ENCODE results near the gene CFLAR.

The CFLAR gene

DNA sequence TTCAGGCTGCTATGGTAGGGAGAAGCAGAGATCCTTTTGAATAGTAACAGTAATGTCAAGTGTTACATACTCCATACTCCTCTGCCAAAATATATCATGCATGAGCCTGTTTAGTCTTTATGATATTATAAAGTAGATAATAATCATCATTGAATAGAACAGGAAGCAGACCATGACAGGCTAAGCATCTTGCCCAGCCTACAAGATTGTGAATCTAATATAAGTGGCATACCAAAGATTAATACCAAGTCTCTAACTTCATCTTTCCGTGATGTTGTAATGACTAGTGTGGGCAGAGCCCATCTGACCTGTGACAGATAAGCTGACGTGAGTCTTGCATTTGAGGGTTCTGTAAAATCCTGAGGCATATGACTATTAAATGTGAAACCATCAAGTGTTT lies 31.1 kb upstream of the CFLAR start:
- TF ChIP-seq EZH2phosphoT487 (IDR thresholded peaks at IDR 0.05; ENCODE audit: borderline replicate concordance, low read length) = no peak
- TF ChIP-seq, protein P1, sequence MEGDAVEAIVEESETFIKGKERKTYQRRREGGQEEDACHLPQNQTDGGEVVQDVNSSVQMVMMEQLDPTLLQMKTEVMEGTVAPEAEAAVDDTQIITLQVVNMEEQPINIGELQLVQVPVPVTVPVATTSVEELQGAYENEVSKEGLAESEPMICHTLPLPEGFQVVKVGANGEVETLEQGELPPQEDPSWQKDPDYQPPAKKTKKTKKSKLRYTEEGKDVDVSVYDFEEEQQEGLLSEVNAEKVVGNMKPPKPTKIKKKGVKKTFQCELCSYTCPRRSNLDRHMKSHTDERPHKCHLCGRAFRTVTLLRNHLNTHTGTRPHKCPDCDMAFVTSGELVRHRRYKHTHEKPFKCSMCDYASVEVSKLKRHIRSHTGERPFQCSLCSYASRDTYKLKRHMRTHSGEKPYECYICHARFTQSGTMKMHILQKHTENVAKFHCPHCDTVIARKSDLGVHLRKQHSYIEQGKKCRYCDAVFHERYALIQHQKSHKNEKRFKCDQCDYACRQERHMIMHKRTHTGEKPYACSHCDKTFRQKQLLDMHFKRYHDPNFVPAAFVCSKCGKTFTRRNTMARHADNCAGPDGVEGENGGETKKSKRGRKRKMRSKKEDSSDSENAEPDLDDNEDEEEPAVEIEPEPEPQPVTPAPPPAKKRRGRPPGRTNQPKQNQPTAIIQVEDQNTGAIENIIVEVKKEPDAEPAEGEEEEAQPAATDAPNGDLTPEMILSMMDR (IDR thresholded peaks at IDR 0.05; ENCODE audit: low read depth, low read length, poor library complexity, severe bottlenecking) = no peak
- no peak overlapping the region for H3K4me2 ChIP-seq (ENCODE audit: low read length)
- H3K4me3 ChIP-seq (ENCODE audit: low read length) = no peak overlapping the region
- peaks cover 45% of the 10 kb centered on the region for H3K36me3 ChIP-seq (ENCODE audit: control insufficient read depth, low read length)
- H3K27ac ChIP-seq (ENCODE audit: low read depth, low read length) = no peak overlapping the region
- no peaks in the 10 kb centered on the region for H4K20me1 ChIP-seq (ENCODE audit: control insufficient read depth, insufficient read depth, low read depth, low read length)
- no peaks in the 10 kb centered on the region for H3K9me2 ChIP-seq (replicated peaks; ENCODE audit: control insufficient read depth, low read length)
- H3K79me2 ChIP-seq (ENCODE audit: control insufficient read depth, low read length) = peaks cover 4% of the 10 kb centered on the region
- no peaks in the 10 kb centered on the region for H3K4me1 ChIP-seq (ENCODE audit: control insufficient read depth, low read length)
- no peaks in the 10 kb centered on the region for H3K9me3 ChIP-seq (ENCODE audit: control insufficient read depth, insufficient read depth, low read length)
- H3K27me3 ChIP-seq (ENCODE audit: control insufficient read depth, low read length) = no peaks in the 10 kb centered on the region
- no peaks in the 10 kb centered on the region for H3F3A ChIP-seq (ENCODE audit: control insufficient read depth, insufficient read depth)

DNA sequence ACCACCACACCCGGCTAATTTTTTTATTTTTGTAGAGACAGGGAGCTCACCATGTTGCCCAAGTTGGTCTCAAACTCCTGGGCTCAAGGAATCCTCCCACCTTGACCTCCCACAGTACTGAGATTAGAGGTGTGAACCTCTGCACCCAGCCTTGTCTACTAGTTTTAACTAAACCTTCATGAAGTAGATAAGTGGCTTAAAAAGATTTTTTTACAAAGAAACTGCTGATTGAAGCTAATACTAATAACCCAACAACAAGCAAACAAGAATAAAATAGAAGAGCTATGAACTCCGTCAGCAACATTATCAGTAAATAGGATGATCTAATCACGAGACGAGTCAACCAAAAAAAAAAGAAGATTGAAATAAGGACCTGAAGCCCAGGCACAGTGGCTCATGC lies 25.4 kb upstream of the CFLAR start:
- Histone ChIP-seq H3K27ac (ENCODE audit: low read depth, low read length) (no peak overlapping the region), H3K4me1 (ENCODE audit: control insufficient read depth, low read length) (0 out of 2 replicates have a peak, but pooled peaks cover 4% of the 10 kb centered on the region), H3K9me2 (replicated peaks; ENCODE audit: control insufficient read depth, low read length) (no peaks in the 10 kb centered on the region), H4K20me1 (ENCODE audit: control insufficient read depth, insufficient read depth, low read depth, low read length) (no peaks in the 10 kb centered on the region), H3K36me3 (ENCODE audit: control insufficient read depth, low read length) (peaks cover 20% of the 10 kb centered on the region), H3K4me3 (ENCODE audit: low read length) (no peak overlapping the region), H3F3A (ENCODE audit: control insufficient read depth, insufficient read depth) (peaks cover 3% of the 10 kb centered on the region; the same call in 1 of the 2 replicates), H3K9me3 (ENCODE audit: control insufficient read depth, insufficient read depth, low read length) (no peaks in the 10 kb centered on the region), H3K4me2 (ENCODE audit: low read length) (no peak overlapping the region), H3K27me3 (ENCODE audit: control insufficient read depth, low read length) (no peaks in the 10 kb centered on the region), H3K79me2 (ENCODE audit: control insufficient read depth, low read length) (no peaks in the 10 kb centered on the region)
- no peak for TF ChIP-seq EZH2phosphoT487 (IDR thresholded peaks at IDR 0.05; ENCODE audit: borderline replicate concordance, low read length)
- TF ChIP-seq, protein P1 (IDR thresholded peaks at IDR 0.05; ENCODE audit: low read depth, low read length, poor library complexity, severe bottlenecking) = no peak

DNA sequence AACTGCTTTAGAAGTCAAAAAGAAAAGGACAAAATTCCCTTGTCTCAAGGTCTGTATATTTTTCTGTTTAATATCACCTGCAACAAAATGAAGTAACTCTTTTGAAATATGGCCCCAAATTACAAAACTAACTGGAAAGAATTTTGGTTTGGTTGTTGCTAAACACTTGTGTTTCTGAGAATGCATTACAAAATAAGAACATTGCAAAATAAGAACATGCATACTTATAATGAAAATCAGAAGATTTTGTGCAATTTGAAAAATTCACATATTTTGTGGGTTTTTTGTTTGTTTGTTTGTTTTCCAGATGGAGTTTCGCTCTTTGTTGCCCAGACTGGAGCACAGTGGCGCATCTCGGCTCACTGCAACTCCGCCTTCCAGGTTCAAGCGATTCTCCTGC lies 22.4 kb upstream of the CFLAR start:
- 0 out of 2 replicates have a peak, but pooled peaks cover 4% of the 10 kb centered on the region for H3K4me1 ChIP-seq (ENCODE audit: control insufficient read depth, low read length)
- no peaks in the 10 kb centered on the region for H3K27me3 ChIP-seq (ENCODE audit: control insufficient read depth, low read length)
- H3K4me2 ChIP-seq (ENCODE audit: low read length) = no peak overlapping the region
- no peak overlapping the region for H3K4me3 ChIP-seq (ENCODE audit: low read length)
- H3K9me3 ChIP-seq (ENCODE audit: control insufficient read depth, insufficient read depth, low read length) = no peaks in the 10 kb centered on the region
- no peaks in the 10 kb centered on the region for H3K79me2 ChIP-seq (ENCODE audit: control insufficient read depth, low read length)
- peaks cover 8% of the 10 kb centered on the region for H3K36me3 ChIP-seq (ENCODE audit: control insufficient read depth, low read length)
- H4K20me1 ChIP-seq (ENCODE audit: control insufficient read depth, insufficient read depth, low read depth, low read length) = no peaks in the 10 kb centered on the region
- H3K9me2 ChIP-seq (replicated peaks; ENCODE audit: control insufficient read depth, low read length) = no peaks in the 10 kb centered on the region
- H3F3A ChIP-seq (ENCODE audit: control insufficient read depth, insufficient read depth) = peaks cover 3% of the 10 kb centered on the region; the same call in 1 of the 2 replicates
- no peak overlapping the region for H3K27ac ChIP-seq (ENCODE audit: low read depth, low read length)
- TF ChIP-seq, protein P1 (IDR thresholded peaks at IDR 0.05; ENCODE audit: low read depth, low read length, poor library complexity, severe bottlenecking) = no peak
- TF ChIP-seq EZH2phosphoT487 (IDR thresholded peaks at IDR 0.05; ENCODE audit: borderline replicate concordance, low read length) = no peak

Data from DOHH2 (cell line).